Activated CD8-positive, alpha-beta memory T cell treated with anti-CD3 and anti-CD28 coated beads for 1 hour (primary cell): ENCODE measurements around the gene ECM2.

ENCODE experiments used
- DNase-seq, 2 donors: peaks; one replicate each; pipeline ENCODE4 v3.0.0-alpha.2; 2020; ENCODE audit warnings: low read depth in 1 of 2; ENCODE audit errors: extremely low read depth in 1 of 2

The ECM2 gene

DNA sequence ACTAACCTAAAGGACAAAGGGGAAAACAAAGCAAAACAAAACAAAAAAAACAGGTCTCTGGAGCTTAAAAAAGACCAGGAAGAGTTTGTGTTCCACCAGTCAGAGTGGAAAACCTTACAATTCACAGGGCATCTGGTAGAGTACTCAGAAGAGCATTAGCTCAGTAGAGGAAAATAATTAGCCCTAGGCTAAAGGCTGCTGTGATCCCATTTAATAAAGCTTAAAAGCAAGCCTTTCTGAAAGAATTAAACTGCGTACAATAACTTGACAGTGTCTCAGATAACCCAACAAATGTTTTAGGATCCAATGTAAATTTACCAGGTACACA is 7.3 kb downstream of the ECM2 start:
- DNase-seq = no peak

DNA sequence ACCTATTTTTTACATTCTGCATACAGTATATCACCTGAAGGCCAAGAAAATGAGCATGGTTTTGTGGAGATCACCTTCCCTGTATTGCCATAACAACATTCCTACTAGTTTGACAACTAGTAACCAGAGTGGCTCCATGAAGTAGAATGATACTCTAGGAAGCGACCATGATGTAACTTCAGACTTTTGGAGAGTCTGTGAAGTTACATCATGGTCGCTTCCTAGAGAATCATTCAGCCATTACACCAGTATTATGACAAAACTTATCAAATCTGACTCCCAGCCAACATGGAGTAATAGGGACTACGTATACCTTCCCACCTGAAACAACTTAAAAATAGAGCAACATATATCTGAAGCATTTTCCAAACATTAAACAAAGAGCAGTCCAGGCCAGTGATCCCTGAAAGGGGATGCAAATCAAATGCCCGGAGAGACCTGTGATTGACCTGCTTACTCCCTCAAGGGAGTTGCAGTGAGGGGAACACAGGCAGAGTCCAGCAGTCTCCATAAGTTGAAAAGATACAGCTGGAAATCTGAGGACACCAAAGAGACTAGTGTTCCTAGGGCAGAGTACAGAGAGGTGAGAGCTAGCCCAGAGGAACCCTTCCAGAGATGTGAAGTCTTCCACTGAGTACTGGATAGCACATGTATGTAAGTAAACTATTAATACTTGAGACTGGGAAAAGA is 7.8 kb downstream of the ECM2 start:
- no peak for DNase-seq

DNA sequence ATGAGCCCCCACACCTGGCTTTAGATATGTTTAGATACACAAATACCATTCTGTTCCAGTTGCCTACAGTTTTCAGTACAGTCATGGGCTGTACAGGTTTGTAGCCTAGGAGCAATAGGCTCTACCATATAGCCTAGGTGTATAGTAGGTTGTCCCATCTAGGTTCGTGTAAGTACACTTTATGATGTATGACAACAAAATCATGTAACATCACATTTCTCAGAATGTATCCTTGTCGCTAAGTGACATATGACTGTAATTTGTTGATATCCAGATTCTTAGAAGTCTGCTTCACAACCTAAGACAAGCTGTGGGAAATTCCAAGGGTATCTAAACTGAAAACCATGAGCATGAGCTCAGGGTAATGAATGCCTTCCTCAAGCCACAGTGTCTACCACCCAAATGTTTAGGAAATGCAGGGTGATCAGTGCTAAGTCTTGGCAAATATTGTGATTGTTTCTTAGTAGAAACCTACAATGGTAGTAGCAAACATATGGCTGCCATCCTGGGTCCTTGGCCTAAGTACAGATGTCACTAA is 8.4 kb downstream of the ECM2 start:
- DNase-seq = no peak

DNA sequence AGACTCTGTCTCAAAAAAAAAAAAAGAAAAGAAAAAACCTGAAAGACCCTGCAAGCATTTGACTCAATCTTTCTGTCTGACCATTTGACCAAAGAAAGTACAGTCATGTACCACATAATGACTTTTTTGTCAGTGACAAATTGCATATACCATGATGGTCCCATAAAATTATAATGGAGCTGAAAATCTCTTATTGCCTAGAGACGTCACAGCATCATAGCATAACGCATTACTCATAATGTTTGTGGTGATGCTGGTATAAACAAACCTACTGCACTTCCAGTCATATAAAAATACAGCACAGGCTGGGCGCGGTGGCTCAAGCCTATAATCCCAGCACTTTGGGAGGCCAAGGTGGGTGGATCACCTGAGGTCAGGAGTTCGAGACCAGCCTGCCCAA is 10.5 kb downstream of the ECM2 start:
- DNase-seq = no peak

DNA sequence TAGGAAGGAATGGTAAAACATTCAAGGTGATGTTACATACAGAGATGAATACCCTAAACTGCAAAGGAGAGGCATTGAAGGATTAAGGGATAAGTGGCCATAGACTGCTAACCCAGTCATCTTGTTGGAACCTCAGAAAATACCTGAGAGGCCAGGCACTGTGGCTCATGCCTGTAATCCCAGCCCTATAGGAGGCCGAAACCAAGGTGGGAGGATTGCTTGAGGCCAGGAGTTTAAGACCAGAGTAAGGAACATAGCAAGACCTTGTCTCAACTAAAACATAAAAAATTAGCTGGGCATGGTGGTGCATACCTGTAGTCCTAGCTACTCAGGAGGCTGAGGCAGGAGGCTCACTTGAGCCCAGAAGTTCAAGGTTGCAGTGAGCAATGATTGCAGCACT is 10.9 kb downstream of the ECM2 start:
- no peak for DNase-seq

DNA sequence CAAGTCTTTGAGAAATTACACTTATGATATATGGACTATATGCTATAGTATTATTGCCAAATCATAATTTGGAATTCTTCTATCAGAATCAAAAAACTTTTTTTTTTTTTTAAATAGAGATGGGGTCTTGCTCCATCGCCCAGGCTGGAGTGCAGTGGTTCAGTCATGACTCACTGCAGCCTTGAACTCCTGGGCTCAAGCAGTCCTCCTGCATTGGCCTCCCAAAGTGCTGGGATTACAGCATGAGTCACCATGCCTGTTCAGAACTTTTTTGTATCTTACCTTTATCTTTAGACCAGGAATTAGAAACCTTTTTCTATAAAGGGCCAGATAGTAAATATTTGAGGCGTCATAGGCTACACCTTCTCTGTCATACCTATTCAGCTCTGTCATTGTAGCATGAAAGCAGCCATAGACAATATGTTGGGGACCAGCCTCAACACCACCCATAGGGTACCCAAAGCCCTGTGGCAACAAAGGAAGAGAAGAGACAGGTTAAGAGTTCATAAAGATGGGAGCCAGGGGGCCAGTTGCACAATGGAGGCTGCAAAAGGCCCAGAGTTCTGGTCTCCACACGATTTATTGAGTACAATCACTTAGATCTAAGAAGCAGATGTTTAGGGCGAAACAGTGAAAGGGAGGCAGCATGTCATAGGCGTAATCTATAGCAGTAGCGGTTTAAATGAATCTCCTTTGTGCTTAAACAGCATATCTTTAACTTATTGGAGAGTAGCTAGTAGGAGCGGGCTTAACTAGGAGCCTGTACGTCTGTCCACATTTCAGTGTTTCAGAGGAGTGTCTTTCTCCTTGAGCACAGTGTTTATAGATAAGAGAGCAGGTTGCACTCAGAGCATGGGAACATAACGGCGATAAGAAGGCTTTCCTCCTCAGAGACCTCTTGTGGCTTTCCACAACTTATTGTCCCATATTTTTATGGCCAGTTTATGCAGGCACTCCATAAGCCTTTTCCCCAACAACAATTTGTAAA is 12.5 kb downstream of the ECM2 start:
- DNase-seq = no peak

DNA sequence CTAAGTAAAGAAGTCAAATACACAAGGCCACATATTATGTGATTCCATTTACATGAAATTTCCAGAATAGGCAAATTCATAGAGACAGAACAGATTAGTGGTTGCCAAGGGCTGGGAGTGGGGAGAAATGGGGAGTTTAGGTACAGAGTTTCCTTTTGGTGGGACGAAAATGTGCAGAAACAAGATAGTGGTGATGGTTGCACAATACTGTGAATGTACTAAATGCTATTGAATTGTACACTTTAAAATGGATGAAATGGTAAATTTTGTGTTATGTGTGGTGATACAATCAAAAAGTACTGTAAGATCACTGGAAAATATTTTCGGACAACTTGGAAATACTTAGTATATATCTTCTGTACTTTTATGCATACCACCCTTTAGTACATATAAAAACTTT is 15.0 kb downstream of the ECM2 start:
- no peak for DNase-seq

DNA sequence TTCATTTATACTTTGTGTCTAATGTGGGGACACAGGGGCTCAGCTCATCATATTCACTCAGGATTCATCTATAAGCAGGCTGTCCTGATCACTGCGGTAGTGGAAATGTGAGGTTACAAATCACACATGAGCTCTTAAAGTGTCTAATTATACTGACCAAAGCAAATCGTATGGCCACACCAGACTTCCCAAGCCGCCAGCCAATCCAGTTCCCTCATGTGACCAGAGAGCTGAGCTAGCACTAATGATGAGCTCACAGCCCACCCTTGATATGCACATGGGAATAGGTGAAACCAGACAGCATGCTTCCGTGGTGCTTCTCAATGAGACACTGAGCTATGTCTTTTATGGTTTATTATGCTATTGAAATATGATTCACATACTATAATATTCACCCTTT is 17.6 kb downstream of the ECM2 start:
- DNase-seq = no peak

DNA sequence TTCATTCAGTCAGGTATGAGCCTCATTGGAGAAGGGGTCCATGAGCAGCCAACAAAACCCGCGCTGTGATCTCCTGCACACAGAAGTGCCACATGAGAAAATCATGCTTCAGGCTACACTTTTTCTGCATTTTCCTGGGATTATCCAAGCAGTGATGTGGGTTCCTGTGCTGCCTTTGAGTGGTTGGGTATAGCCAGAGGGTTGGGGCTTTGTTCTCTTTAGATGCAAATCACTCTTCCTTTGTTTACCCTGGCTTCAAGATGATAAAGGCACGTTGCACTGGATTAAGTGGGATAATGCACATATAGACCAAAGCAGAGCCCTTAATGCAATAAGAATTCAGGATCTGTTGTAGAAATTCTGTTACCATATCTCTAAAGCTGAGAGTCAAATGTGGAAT is 18.7 kb downstream of the ECM2 start:
- no peak for DNase-seq

DNA sequence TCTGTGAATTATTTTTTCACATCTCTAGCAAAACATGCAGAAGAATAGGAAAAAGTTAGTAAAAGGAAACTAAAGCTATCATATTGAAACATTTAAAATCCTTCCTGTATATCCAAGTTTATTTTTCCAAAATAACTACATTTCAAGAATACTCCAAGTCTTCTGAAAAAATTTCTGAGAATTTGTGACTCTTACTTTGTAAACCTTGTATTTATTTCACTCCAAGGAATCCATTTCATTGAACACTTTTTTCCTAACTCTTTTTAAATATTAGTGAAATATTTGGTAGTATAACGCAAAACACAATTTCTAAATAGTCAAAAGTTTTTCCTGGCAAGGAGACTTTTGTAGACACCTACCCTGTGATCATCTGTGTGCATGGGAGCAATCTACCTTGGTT is 19.3 kb downstream of the ECM2 start:
- no peak for DNase-seq

DNA sequence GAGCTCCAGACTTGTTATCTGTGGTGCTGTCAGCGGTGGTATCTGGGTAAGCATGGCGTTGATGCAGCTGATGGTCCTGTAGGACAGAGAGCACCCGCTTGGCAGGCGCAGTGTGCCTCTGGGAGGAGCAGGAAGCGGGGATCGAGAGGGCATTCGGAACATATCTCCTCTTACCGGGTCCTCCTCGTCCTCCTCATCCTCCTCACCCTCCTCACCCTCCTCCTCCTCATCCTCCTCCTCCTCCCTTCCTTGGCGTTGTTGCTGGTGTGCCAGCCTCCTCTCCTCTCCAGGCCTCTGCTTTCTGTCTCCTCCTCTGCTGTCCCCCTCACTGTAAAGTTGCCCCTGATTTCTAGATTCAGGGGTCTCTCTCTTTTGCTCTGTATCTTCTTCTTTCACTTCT is 21.2 kb downstream of the ECM2 start:
- DNase-seq = no peak

DNA sequence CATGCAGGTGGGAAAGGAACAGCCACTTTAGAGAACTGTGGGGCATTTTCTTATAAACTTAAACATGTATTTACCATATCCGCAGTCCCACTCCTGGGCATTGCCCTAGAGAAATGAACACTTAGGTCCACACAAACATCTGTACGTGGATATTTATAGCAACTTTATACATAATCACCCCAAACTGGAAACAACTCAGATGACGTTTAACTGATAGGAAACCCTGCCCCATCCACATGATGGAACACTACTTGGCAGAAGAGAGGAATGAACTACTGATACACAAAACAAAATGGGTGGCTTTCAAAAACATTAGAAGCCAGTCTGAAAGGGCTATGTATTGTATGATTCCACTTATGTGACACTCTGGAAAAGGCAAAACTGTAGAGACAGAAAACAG is 22.4 kb downstream of the ECM2 start:
- DNase-seq = no peak

DNA sequence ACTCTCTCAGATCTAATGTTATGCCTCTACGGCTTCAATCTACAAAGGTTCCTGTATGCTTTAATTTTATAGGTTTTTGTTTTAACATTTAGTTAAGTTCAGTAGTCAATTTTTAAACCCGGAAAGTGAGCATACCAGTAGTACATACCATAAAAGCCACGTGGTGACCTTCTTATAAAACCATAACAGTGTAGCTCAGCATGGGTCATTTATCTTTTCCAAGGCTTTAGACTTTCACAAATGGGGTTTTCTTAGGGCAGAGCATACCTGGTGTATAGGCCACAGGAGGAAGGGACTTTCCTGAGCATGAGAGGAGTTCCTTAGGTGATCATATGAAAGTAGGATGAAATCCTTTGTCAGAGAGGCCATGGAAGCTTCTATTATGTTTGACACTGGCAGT is 23.2 kb downstream of the ECM2 start:
- no peak for DNase-seq

DNA sequence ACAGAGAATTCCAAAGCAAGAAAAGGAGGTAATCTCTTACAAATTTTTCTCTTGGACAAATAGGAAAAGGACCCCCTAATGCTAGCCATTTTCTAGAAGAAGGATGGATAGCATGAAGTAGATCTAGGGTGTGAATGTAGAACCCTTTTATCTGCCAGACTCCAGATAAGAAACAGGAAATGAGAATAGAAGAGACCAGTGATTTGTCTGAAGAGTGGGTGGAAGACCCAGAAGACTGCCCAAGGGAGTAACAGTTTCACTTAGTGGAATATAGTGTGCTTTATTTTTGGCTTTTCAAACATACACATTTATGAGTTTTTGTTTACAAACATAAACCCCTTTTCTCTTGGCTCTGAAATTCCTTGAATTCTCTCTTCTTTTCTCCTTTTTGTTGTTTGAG is 25.0 kb downstream of the ECM2 start:
- DNase-seq = no peak

DNA sequence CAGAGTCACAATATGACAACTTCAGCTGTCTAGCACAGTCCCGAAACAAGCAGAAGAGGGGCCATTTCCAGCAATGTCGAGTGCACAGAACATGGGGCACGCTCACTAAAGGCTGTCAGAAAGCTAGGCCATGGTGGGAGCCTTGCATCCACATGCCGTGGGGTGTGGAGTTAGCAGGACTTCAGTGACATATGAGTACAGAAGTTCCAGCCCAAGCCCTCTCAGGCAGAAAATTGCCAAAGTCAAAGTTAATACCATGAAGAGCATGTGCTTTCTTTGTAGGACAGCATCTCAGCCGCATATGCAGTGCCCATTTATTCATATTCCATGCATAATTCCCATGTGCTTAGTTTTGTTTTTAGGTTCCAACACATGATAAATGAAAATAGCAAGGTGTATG is 26.7 kb downstream of the ECM2 start:
- DNase-seq = no peak

DNA sequence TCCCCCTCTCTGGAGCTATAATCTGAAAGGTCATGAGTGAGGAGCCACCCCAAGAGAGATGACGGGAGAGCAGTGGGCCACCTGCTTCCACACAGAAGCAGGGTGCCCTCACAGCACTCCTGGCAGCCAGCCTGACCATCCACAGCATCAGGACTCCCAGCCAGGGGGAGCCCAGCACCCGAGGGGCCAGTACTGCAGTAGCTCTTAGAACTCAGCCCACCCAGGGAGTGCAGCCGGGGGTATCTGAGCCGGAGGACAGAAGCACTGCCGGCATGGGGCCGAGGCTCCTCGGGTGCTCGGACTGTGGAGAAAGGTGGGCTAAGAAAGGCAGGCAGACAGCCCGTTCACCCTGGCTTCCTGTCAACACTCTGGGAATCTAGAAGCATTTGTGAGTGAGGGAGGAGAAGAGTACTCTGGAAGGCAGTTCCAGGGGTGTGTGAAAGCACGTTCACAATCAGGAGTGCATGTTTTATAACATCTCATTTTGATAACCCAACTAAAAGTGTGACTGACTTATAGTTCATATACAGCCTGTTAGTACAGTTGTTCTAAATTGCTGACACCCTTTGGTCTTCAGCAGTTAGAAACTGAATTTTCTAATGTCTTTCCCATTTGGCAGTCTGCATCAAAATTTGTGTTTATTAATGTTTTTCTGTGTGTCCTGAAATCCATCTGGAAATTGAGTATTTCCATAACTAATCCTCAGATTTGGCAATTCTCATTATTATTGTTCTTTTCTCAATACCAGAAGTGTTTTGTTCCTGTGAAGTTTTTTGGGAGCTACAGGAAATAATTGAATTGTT is 27.6 kb downstream of the ECM2 start:
- DNase-seq = no peak

DNA sequence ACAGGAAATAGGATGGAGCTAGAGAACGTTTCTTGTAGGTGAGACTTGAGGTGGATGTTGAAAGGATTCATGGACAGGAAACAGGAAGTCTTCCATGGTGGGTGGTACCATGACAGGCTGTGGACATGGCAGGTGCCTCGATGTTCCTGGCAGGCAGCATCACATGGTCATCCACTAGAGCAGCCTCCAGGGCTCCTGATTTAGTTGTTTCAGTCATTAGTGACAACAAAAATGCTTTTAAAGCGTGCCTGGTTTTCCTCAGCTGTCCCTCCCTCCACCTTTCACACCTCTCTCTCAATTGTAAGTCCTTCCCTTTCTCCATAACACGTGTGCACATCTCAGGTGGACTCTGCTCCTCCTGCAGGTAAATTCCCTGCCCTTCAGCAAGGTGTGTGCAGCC is 28.3 kb downstream of the ECM2 start:
- DNase-seq = no peak

DNA sequence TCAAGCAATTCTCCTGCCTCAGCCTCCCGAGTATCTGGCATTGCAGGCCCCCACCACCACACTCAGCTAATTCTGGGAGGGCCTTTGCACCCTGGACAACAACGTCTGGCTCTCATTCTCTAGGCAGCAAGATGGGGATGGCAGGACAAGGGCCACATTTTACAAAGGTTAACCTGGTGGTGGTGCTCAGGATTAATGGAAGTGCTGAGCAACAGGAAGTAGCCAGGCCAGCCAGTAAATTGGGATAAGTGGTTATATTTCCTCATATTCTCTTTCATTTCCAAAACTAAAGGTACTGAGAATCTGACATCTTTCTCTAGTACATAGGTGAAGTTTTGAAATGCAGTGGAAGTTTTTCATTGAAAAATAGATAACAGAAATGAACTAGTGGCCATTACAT is 28.8 kb downstream of the ECM2 start:
- no peak for DNase-seq

DNA sequence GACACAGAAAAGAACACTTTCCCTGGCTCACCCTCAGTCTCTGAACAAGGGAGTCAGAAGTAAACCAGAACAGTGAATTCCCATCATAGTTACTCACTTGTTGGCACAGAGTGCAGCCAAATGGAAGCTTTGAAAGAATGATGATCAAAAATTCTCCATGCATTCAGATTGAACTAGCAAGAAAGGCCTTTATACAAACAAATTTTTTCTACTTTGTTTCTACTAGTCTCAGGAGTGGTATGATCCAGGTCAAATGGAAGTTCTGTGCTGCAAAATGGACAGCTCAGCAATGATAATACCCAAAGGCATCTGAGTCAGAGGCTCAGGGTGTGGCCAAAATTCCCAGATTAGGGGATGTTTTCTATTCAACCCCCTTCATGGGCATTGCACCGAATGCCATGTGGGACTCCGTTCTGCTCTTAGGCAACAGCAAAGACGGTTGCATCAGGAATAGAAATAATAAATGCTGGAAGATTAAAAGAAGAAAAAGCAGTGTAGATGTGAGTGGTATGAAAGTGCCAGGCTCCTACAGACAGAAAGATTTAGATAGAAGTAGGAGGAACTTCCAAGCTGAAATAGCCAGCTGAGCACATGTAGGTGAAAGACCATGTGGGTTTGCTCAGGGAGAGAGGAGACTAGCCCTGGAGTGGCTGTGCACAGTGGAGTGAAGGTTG is 29.5 kb downstream of the ECM2 start:
- DNase-seq = no peak

DNA sequence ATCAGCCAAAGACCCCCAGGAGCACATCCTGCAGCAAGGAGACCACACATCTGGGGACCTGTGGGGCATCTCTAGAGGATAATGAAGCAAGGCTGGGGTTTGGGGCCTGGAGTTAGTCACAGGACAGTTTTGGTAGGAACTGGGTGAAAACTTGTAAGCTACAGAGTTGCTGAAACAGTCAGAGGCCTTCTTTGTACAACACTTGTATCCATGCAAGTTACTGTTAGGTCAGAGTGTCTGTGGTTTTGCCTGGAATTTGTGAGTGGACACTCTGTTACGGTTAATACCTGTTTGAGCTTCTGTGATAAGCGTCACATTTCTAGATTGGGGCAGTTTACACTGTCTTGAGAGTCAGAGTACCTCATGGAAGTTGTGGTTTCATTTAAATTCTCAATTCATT is 30.9 kb downstream of the ECM2 start:
- no peak for DNase-seq

DNA sequence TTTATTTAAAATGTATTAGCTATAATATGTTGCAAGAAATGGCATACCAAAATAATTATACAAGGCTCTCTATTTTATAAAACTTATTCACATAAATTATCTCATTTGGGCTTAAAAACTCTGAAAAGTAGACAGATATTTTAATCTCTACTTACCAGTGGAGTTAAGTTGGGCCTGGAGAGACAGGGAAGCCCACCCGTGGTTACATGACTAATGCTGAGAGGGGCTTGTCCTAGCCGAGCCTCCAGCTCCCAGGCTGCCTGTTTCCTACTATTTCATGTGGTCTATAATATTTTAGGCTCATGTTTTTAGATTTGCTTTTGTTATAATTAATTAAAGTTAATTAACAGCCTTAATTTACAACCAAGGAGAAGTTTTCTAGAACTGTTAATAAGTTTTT is 32.6 kb downstream of the ECM2 start:
- DNase-seq = no peak
